CD4-positive, alpha-beta T cell treated with Interleukin-15 for 1 hour (primary cell): ENCODE data around the gene BTBD9.

Source experiments
- DNase-seq: peaks from one replicate; pipeline ENCODE4 v3.0.0-alpha.2; 2020

Gene BTBD9

GRCh38 chr6:38323216-38323615 lies 316.5 kb downstream of the BTBD9 start:
- no peak for DNase-seq

DNA sequence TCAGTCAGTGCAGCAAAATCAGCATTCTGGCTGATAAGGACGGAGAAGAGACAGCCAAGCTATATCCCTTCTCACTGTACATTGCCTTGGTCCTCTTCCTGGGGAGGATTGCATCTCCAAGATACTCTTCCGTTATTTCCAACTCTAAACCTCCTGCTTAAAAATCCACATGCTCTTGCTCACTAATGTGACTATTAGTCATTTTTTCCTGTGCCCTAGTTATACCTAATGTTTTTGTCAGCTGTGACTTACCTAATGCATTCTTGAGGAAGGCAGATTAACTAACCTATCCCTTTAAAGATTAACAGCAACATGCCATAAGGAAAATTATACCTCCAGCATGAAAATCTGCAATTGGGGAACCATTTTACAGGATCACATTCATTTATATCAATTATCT lies 317.6 kb downstream of the BTBD9 start:
- DNase-seq = no peak

DNA sequence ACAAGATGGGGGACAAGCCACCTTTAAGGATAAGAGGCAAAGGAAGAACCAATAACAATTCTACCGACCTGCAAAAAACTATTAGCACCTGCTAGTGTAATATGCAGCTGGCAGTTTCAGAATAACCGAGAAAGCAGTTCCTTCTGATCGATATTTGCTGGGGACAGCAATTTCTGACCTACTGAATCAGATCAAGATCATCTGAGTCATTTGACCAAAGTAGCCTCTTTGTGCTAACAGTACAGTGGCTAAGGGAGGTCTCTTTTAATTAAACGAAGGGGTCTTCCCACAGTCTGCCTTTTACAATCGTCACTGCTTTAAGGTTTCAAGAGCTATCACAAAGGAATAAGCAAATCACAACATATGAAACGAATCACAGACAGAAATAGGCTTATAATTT lies 318.9 kb downstream of the BTBD9 start:
- no peak for DNase-seq

- DNase-seq = no peak
Observed at GRCh38 chr6:38320358-38320757, 319.4 kb downstream of the BTBD9 start.

DNA sequence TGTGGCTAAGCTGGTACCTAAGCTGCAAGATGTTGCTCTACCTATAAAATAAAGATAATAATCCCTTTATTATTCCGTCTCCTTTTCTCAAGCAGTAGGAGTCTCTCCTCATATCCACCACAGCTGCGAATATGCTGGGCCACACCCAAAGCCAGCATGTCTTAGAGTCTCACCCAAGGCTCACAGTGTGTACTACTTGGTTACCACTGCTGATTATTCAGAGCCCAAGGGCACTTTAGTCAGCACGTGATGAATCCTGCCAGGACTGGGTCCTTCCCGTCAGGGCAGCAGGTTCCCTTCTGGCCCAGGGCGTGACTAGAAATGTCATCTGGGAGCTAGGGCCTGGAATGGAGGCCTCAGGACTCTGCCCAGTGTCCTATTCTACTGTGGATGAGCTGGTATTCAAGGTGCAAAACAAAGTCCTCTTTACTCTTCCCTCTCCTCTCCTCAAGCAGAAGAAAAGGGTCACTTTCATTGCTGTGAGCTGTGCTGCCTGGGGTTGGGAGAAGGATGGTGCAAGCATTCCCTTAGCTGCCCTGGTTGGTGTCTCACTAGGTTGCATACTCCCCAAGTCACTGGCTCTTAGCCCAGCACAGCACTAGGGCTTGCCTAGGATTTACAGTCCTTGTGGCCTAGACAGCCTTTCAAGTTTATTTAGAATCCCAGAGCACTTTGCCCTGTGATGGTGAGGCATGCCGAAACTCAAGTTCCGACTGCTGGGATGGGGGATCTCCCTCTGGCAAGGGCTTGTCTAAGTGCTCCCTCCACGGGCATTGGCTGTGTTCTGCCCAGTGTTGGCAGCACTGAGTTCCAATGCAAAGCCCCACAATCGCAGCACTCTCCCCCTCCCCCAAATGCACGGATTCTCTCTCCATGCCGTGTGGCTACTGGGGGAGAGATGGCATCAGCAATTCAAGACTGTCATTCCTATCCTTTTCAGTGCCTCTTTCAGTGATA lies 320.2 kb downstream of the BTBD9 start:
- DNase-seq = no peak

DNA sequence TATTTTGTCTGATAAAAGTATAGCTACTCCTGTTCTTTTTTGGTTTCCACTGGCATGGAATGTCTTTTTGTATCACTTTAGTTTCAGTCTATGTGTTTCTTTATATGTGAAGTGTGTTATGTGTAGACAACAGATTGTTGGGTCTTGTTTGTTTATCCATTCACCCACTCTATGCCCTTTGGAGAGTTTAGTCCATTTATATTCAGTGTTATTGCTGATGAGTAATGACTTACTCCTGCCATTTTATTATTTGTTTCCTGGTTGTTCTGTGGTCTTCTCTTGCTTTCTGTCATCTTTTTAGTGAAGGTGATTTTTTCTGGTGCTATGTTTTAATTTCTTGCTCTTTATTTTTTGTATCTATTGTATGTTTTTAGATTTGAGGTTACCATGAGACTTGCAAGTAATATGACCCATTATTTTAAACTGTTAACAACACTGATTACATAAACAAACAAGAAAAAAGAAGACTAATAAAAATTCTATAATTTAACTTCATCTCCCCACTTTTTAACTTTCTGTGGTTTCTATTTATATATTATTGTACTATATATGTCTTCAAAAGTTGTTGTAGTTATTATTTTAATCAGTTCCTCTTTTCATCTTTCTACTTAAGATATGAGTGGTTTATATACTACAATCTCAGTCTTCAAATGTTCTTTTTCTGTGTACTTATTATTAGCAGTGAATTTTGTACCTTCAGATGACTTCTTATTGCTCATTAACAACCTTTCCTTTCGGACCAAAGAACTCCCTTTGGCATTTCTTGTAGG lies 323.4 kb downstream of the BTBD9 start:
- no peak for DNase-seq

- DNase-seq = no peak
Observed at GRCh38 chr6:38311201-38311600, 328.5 kb downstream of the BTBD9 start.

- no peak for DNase-seq
Observed at GRCh38 chr6:38310061-38310460, 329.7 kb downstream of the BTBD9 start.

GRCh38 chr6:38307740-38308139 lies 332.0 kb downstream of the BTBD9 start:
- DNase-seq = no peak

GRCh38 chr6:38306931-38307330 lies 332.8 kb downstream of the BTBD9 start:
- DNase-seq = no peak

- DNase-seq = no peak
Observed at GRCh38 chr6:38305995-38306681, 333.6 kb downstream of the BTBD9 start.

GRCh38 chr6:38302838-38303237 lies 336.9 kb downstream of the BTBD9 start:
- DNase-seq = no peak

DNA sequence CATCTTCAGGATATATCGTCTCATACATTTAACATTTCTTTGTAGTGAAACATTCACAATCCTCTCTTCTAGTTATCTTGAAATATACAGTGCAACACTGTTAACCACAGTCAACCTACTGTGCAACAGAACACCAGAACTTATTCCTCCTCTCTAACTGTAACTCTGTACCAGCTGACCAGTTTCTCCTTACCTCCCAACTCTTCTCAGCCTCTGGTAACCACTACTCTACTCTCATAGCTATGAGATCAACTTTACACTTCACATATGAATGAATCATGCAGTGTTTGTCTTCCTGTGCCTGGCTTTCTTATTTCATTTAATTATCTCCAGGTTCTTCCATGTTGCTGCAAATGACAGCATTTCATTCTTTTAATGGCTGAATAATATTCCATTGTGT lies 337.6 kb downstream of the BTBD9 start:
- no peak for DNase-seq

DNA sequence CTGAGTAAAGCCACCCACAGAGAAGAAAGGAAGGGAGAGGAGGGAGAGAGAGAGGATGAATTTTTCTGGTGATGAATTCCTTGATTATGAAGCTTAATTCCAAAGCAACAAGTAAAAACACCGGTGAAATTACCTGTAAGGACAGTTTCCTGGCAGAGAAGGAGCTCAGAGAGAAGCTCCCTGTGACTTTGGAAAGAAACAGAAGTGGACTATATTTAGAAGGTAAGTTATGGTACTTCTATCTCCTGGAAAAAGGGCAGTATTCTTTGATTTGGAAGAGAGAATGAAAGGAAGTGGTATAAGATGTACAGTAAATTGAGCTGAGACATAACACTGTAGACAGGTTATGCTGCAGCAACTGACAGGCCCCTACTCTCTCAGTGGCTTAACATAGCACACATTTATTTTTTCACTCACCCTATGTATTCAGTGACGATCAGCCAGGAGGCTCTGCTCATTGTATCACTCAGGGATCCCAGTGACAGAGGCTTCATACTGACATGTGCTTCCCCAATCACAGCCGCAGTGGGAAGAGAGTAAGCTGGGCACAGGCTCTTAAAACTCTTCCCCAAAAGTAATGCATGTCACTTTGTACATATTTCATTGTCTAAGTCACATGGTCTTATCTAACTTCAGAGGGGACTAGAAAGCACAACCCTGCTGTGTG lies 349.5 kb downstream of the BTBD9 start:
- no peak for DNase-seq

DNA sequence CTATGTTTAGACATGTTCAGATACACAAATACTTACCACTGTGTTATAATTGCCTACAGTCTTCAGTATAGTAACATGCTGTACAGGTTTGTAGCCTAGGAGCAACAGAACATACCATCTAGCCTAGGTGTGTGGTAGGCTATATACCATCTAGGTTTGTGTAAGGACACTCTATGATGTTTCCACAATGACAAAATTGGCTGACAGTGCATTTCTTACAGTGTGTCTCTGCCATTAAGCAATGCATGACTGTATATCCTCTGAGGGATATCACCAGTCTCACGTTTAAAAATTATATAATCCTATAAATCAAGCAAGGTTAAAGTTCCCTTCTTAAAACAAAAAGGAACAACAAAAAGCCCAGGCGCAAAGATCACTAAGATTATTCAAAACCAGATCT lies 352.2 kb downstream of the BTBD9 start:
- no peak for DNase-seq

- no peak for DNase-seq
Observed at GRCh38 chr6:38284802-38285394, 354.8 kb downstream of the BTBD9 start.

- DNase-seq = no peak
Observed at GRCh38 chr6:38283734-38284362, 355.9 kb downstream of the BTBD9 start.

GRCh38 chr6:38282911-38283310 lies 356.8 kb downstream of the BTBD9 start:
- DNase-seq = no peak

DNA sequence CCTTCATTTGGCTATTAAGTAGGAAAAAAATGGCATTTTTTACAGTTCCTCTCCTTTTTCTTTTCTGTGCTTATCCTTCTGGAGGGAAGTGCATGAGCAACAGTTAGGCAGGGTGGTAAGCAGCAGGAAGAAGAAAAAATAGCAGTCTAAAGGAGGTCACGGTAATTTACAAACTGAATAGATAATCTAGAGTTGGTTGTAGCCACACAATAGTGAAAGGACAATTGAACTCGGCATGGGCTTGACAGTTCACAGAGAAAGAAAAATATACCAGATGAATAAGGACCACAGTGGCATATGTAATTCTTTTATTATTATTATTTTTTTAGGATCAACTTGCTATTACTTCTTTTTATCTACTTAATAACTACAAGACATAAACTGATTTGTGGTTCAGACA lies 358.6 kb downstream of the BTBD9 start:
- no peak for DNase-seq

- DNase-seq = no peak
Observed at GRCh38 chr6:38279963-38280588, 359.7 kb downstream of the BTBD9 start.

GRCh38 chr6:38279423-38279822 lies 360.3 kb downstream of the BTBD9 start:
- no peak for DNase-seq

DNA sequence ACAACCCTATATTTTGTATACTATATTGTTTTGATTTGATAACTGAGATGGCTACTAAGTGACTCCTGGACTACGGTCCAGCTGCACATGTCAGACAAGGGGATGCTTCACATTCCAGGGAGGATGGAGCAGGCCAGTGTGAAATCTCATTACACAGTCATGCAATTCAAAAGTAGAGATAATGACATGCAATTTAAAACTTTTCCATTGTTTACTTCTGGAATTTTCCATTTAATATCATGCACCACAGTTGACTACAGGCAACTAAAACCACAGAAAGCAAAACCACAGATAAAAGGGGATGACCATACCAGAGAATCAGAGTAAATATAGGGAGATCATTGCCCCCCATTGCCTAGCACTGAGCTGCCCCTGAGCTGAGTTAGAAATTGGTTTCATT lies 366.4 kb downstream of the BTBD9 start:
- DNase-seq = no peak
